SW480 (cell line): ENCODE measurements around the gene SOCS7.
A peak's percentile ranks its signal among the peaks of the same experiment; 100 is the strongest.
"Not testable (repeated sequence)": the region's sequence is repeated elsewhere in the genome, so short reads cannot be mapped to it uniquely, and the experiment has no call there.

Experiments
- DNase-seq: peaks from one replicate; pipeline ENCODE4 v3.0.0-alpha.2; 2016; ENCODE audit warnings: low spot score

Gene SOCS7

DNA sequence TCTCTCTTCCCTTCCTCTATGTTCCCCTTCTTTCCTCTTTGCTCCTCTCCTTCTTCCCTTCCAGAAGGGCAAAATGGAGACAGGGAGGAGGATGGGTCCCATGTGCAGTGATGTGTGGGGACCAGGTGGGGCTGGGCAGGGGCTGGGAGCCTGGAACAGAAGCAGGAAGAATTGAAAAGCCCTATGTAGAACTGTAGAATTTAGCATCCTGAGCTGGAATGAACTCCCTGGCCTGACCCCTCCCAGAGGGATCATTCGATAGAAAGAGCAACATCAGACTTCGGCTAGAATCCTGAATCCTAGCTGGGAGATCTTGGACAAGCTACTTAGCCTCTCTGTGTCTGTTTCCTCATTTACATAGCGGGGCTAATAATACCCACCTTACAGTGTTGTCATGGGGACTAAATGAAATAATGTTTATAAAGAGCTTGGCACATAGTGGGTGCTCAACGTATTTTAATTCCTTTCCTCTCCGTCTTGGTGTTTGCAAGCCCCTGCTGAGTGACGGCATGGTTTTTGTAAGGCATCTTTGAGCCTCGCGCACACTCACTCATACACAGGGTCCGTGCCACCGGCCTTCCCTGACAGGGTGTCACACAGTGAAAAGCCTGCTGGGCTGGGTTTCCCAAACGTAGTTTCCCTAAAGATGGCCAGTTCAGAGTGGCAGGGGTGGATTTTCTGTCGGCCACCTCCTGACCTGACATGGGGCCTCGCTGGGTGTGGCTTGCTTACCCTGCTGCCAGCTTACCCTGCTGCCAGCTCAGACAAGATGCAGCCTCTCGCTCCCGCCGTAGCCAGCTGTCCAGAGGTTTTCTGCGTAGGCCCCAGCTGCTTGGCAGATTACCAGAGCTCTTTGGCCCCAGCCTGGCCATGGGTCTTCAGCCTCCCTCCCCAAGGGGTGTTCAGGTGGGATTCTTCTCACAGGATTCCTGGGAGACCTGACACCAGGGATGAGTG is 70.5 kb downstream of the SOCS7 start:
- no peak for DNase-seq

- DNase-seq = no peak
Observed at GRCh38 chr17:38424297-38424972, 72.8 kb downstream of the SOCS7 start.

DNA sequence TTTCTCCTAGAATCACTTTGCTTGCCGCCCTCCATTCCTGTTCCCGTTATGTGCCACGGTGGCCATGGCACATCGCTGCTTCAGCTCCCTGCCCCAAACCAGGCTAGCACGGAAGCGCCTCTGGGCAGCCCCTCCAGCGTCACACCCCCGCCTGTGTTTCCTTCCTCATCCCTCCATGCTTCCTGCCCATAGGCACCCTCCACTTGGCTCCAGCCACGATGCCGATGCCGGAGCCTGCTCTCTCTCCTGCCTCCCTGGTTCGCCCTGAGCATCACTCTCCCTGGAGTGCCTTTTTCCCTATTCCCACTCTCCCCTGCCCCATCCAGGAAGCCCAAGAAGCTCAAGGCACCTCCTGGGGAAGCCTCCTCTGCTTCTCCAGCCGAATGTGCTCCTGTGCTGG is 73.4 kb downstream of the SOCS7 start:
- DNase-seq = no peak

GRCh38 chr17:38425744-38426143 is 74.1 kb downstream of the SOCS7 start:
- DNase-seq = no peak

DNA sequence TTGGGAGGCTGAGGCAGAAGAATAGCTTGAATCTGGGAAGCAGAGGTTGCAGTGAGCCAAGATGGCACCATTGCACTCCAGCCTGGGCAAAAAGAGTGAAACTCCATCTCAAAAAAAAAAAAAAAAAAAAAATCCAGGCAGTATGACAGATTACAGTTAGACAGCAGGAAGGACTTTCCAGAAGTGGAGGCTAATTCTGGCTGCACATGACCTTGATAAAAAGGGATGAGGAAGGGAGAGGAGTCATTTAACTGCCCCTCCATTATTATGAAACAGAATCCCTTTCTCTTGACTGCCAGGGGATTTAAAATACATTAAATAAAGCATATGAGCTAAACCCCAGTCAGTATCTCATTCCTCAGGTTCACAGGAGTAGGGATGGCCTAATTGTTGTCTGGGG is 74.8 kb downstream of the SOCS7 start:
- no peak for DNase-seq

GRCh38 chr17:38427160-38427949 is 75.7 kb downstream of the SOCS7 start:
- no peak for DNase-seq

DNA sequence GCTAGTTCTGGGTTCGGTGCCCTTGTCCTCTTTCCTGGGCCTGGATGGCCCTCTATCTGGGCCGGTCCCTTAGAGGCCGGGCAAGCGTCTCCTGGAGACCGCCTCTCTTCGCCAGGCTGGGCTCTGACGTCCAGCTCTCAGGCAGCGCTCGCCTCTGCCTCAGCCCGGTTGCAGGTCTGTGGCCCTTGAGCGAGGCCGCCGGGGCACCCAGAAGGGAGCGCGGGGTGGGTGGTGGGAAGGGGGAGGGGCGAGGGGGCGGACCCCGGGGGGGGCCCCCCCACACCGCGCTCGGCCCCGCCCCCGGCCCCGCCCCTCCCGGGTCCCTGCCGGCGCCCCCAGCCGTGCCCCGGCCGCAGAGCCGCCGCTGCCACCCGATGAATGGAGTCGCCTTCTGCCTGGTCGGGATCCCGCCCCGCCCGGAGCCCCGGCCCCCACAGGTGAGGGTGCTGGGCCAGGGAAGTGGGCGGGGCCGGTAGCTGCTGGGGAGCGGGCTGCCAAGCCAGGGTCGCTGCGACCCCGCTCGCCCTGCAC is 76.5 kb downstream of the SOCS7 start, which contains the start of gene ARHGAP23:
Gene ARHGAP23, plus strand, starts transcription at position 353 of the 531 bp plus-strand sequence. Its CDS starts 22 bp downstream, at position 375.
- DNase-seq = peak; percentile 86

- peak; percentile 90 for DNase-seq
Observed at GRCh38 chr17:38428643-38429371, 77.2 kb downstream of the SOCS7 start.

DNA sequence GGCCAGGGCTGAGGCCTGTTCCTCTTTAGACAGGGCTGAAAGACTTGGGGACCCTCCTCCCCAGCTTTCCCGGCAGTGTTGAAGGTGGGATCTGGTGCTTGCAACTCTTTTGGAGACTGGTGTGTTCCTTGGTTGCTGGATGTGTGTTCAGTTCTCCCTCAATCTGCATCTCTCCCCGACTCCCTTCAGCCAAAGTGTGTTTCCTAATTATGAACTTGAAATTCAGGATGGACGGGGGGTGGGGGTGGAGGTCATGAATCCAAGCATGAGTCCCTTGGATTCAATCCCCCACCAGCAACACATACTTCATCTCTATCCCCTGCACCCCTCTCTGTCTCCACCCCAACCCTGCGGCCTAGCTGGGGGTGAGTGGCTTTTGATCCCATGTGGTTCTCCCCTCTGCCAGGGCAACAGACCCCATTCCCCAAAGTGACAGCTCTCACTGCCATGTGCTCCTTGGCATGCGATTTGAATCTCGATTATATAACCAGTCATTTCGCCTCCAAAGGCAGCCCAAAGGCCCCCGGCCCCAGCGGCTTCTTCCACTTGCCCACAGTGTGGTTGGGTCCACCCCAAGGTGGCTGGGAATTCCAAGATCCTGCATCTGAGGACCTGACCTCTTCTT is 77.9 kb downstream of the SOCS7 start:
- DNase-seq = no peak

DNA sequence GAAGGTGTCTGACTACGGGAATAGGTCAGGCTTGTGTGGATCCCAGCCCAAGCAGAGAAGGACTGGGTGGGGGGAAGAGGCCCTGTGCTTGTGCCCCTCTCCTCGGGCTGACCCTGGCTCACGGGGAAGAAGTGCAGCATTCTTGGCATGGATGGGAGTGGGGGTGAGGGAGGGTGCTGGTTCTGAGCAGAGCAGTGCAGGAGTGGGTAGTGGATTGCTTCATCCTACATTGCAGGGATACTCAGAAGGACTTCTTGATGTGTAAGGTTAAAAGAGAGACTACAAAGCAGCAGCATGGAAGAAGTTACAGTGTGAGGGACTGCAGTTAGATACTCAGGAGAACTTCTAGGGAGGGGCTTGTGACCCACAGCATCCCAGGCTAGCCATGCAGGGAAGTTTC is 78.7 kb downstream of the SOCS7 start:
- no peak for DNase-seq

- no peak for DNase-seq
Observed at GRCh38 chr17:38430822-38431221, 79.2 kb downstream of the SOCS7 start.

DNA sequence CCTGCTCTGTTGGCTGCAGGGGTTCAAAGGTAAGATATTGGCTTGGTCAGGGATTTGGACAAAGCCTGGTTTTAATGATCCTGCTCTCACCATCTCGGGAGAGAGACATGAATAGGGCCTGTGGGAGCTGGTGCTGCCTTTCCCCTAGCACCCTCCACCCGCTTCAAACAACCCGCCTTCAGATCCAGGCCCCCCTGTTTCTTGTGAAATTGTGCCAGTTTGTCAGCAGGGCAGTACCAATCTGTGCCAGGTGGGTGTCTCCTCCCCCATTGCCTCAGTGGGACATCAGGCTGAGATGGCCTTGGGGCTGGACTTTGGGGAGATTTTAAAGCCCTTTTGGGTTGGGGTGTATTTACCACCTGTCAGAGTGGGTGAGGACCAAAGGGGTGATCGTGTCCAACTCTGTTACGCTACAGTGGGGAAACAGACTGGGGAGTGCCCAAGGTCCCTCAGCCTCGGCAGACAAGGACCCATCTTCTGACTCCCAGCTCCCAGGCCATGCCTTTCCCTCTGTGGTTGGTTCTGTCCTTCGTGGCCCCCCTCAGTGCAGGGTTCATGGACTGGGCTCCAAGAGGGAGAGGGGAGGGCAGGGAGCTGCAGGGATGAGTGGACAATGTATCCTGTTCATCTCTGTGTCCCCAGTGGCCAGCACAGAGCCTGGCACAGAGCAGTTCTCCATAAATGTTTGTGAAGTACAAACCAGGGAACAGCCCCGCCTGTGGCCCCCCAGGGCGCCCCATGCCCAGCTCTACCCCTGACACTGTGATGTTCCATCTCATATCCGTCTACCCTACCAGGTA is 79.9 kb downstream of the SOCS7 start:
- no peak for DNase-seq

DNA sequence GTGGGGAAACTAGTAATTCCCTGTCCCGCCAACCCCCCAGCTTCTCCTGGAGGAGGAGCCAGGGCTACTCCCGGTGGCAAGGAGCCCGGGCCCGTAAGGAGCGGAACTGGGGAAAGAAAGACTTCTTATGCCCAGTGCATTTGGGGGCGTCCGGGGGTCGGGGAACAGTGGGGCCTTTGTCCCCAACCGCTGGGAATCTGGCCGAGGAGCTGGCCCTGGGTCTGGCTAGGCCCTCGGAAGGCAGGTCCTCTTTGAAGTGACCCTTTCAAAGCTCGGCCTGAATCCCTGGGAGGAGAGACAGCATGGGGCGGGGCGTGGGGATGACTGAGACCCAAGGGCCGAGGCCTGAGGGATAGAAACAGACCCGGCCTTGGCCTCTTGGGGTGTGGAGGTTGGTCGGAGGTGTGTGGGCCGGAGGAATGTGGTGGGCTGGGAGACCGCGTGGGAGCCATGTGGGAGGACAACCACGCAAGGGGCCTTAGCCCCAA is 82.6 kb downstream of the SOCS7 start:
- DNase-seq = peak; percentile 43

- DNase-seq = no peak
Observed at GRCh38 chr17:38435795-38436194, 84.2 kb downstream of the SOCS7 start.

DNA sequence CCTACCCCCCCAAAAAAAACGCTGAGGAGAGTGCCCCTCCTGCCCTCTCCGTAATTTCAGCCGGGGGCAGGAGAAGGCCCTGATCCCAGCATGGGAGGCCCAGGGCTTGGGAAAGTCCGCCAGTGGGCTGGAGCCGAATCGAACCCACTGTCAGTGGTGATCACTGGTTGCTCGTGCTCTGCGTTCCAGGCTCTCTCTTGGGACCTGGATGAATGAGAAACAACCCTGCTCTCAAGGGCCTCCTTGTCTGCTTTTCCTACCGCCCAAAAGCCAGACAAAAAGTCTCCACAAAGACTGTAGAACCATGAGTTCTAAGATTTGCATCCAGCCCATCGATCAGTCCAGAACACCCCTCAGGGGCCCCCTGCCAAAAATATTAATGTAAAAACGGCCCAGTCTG is 84.7 kb downstream of the SOCS7 start:
- DNase-seq = no peak

DNA sequence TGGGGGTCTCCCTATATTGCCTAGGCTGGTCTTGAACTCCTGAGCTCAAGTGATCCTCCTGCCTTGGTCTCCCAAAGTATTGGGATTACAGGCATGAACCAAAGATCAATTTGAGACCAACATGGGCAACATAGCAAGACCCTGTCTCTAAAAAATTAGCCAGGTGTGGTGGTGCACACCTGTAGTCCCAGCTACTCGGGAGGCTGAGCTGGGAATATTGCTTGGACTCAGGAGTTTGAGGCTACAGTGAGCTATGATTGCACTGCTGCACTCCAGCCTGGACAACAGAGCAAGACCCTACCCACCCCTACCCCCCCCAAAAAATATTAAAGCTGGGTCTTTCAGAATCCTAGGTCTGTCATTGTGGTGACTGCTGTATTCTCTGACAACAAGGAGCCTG is 85.7 kb downstream of the SOCS7 start:
- DNase-seq = not testable (repeated sequence)

GRCh38 chr17:38439436-38439835 is 87.8 kb downstream of the SOCS7 start:
- no peak for DNase-seq

DNA sequence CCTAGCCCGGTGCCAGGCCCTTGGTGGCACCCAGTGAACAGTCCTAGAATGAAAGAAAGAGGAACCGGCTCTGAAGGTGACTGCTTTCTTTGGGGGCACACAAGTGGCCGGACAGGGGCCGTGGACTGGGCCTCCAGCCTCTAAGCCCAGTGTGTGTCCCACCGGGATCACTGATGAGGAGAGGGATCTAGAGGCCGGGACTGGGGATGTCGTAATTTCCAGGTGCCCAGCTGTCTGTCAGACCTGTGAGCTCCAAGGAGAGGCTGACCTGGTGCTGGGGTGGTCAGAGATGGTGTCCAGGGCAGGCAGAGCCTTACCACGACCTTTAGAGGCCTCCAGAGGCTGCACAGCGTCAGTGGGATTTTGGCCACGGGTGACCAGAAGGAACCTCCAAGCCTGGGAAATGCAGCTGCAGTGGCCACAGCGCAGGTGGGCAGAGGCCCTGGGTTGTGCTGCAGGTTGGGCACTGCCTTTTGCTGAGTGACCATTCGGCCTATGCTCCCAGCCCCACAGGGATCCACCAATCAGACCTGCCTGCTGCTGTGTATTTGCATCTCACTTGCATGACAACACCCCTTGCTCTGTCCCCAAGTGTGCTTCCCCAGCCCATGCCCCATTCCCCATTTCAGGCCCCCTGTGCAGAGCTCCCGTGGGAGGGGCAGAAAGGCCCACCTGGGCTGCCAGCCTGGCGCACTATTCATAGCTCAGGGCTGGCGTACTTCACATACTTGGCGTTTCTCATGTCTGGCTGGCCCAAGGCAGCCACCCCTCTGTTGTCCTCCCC is 89.2 kb downstream of the SOCS7 start:
- no peak for DNase-seq

GRCh38 chr17:38441429-38442061 is 89.9 kb downstream of the SOCS7 start:
- DNase-seq = no peak
